Stimulated activated CD8-positive, alpha-beta memory T cell treated with anti-CD3 and anti-CD28 coated beads, Interleukin-7, amount 100 ng/mL, for 24 hours (primary cell): ENCODE measurements around the gene OTOS.

Experiments used
- DNase-seq: peaks from one replicate; pipeline ENCODE4 v3.0.0-alpha.2; 2020; ENCODE audit warnings: low read depth

The OTOS gene

GRCh38 chr2:240167588-240167880 lies 27.1 kb upstream of the OTOS start:
- no peak for DNase-seq

- DNase-seq: no peak
Measured at GRCh38 chr2:240166761-240167587, 26.5 kb upstream of the OTOS start.

- no peak for DNase-seq
Measured at GRCh38 chr2:240166191-240166590, 25.7 kb upstream of the OTOS start.

- no peak for DNase-seq
Measured at GRCh38 chr2:240165661-240166060, 25.2 kb upstream of the OTOS start.

GRCh38 chr2:240165034-240165433 lies 24.6 kb upstream of the OTOS start:
- DNase-seq: no peak

- no peak for DNase-seq
Measured at GRCh38 chr2:240164586-240164985, 24.1 kb upstream of the OTOS start.

- no peak for DNase-seq
Measured at GRCh38 chr2:240163844-240164574, 23.6 kb upstream of the OTOS start.

GRCh38 chr2:240162939-240163714 lies 22.7 kb upstream of the OTOS start:
- DNase-seq: no peak

GRCh38 chr2:240162531-240162930 lies 22.1 kb upstream of the OTOS start:
- no peak for DNase-seq

GRCh38 chr2:240162032-240162431 lies 21.6 kb upstream of the OTOS start:
- DNase-seq: no peak

- DNase-seq: no peak
Measured at GRCh38 chr2:240161087-240161750, 20.8 kb upstream of the OTOS start.

GRCh38 chr2:240160291-240161086 lies 20.0 kb upstream of the OTOS start:
- no peak for DNase-seq

- no peak for DNase-seq
Measured at GRCh38 chr2:240159251-240159839, 18.9 kb upstream of the OTOS start.

GRCh38 chr2:240157147-240157470 lies 16.7 kb upstream of the OTOS start:
- no peak for DNase-seq

- DNase-seq: no peak
Measured at GRCh38 chr2:240156435-240157146, 16.1 kb upstream of the OTOS start.

GRCh38 chr2:240155745-240156390 lies 15.4 kb upstream of the OTOS start:
- DNase-seq: no peak

GRCh38 chr2:240155048-240155744 lies 14.7 kb upstream of the OTOS start:
- DNase-seq: no peak

- DNase-seq: no peak
Measured at GRCh38 chr2:240154606-240155005, 14.1 kb upstream of the OTOS start.

GRCh38 chr2:240153418-240153817 lies 13.0 kb upstream of the OTOS start:
- DNase-seq: no peak
